Prostate gland (tissue), 2 donors: ENCODE data around the gene CTAGE1.

ENCODE experiments used
- CTCF ChIP-seq, 4 experiments: fragments of 200-600 bp in 2 of 4; fragments of 450-650 bp in 2 of 4; sonication (generic) in 2 of 4; IDR thresholded peaks; 1 replicate in 3 of 4; 2 replicates in 1 of 4; pipeline ENCODE4 v1.5.1; 2016 to 2019; ENCODE audit warnings: antibody characterized with exemption in 4 of 4, mild to moderate bottlenecking in 2 of 4, moderate library complexity in 2 of 4
- POLR2A ChIP-seq: fragments of 450-650 bp; IDR thresholded peaks from one replicate; pipeline ENCODE4 v1.6.1; 2016; ENCODE audit warnings: antibody characterized with exemption, mild to moderate bottlenecking
- POLR2AphosphoS5 ChIP-seq: sonication (generic); formaldehyde crosslinking; IDR thresholded peaks from one replicate; pipeline ENCODE4 v1.6.1; 2017; ENCODE audit warnings: antibody characterized with exemption

GRCh38 chr18:22446911-22447310, 29.2 kb upstream of the CTAGE1 start:
- TF ChIP-seq CTCF (IDR thresholded peaks at IDR 0.05) = no peak
- no peak for TF ChIP-seq POLR2AphosphoS5
- TF ChIP-seq POLR2A = no peak
